ENCODE measurements around the gene TLCD3A. TPM values are rescaled to one million over a fixed set of nuclear protein-coding genes. Genes with fewer than 3 reads are reported as not detected.
A peak's percentile ranks its signal among the peaks of the same experiment; 100 is the strongest.

TLCD3A gene
- total RNA-seq (2011; cell fraction: chromatin; rRNA removed; ENCODE audit: low replicate concordance): 11.0 and 24.6 TPM in 2 replicates
- 20.4 and 25.5 TPM in 2 replicates for total RNA-seq (2011; cell fraction: nucleolus; rRNA removed)
- 20.2 and 23.2 TPM in 2 replicates for total RNA-seq (2011; cell fraction: nucleoplasm; rRNA removed)
- total RNA-seq (2014; rRNA removed): 7.9 and 10.8 TPM in 2 replicates
- total RNA-seq (2014; rRNA removed; fragmentation: Illumina TruSeq; extraction: Trizol): 5.6 and 6.5 TPM in 2 replicates
- total RNA-seq (2015; rRNA removed; fragmentation: Illumina TruSeq; extraction: Trizol): 6.9 and 7.1 TPM in 2 replicates
- total RNA-seq (2021): 8.7 and 9.3 TPM in 2 replicates
- 11.9 and 13.5 TPM in 2 replicates for polyA plus RNA-seq (2011; rRNA removed)
- 16.7 and 24.3 TPM in 2 replicates for polyA plus RNA-seq (2011; cell fraction: cytosol; rRNA removed)
- polyA plus RNA-seq (2011; cell fraction: nucleus; rRNA removed): 8.0 and 11.5 TPM in 2 replicates
- 9.3 and 10.4 TPM in 2 replicates for polyA plus RNA-seq (2012)
- polyA plus RNA-seq (2014; fragmentation: Illumina TruSeq; extraction: Trizol): 8.2 and 9.4 TPM in 2 replicates
- 1 to 10 TPM; 1.3 to 1.7 TPM for polyA plus RNA-seq (2014; fragmentation: Nextera tagmentation; extraction: Ambion mirVana)
- polyA plus RNA-seq (2014; rRNA removed): 7.3 and 9.4 TPM in 2 replicates
- 12.4 and 20.2 TPM in 2 replicates for polyA minus RNA-seq (2011; rRNA and poly(A)+ RNA removed)
- polyA minus RNA-seq (2011; cell fraction: cytosol; rRNA and poly(A)+ RNA removed): 10.1 and 10.3 TPM in 2 replicates
- polyA minus RNA-seq (2011; cell fraction: nucleus; rRNA and poly(A)+ RNA removed): 4.4 and 5.2 TPM in 2 replicates
- percentile 67 among the genes with signal in this experiment for Bru-seq, nascent RNA
- percentile 63 among the genes with signal in this experiment for BruChase-seq, experiment 1, labeled RNA remaining after a 2-hour chase
- BruChase-seq, experiment 2, labeled RNA remaining after a 6-hour chase: percentile 61 among the genes with signal in this experiment
- long read RNA-seq, experiment 1, transcript FAM57A-202 (5 exons, 2,412 nt): major isoform, 18 of 35 reads
- long read RNA-seq, experiment 1, partial matches to known transcripts: 4 of 35 reads
- long read RNA-seq, experiment 1, other reads (novel, unspliced or antisense): 11 of 35 reads
- long read RNA-seq, experiment 2, partial matches to known transcripts: 1 of 15 reads
- long read RNA-seq, experiment 2, other reads (novel, unspliced or antisense): 13 of 15 reads
- long read RNA-seq, experiment 3, transcript FAM57A-202 (5 exons, 2,412 nt): major isoform, 13 of 14 reads
- long read RNA-seq, experiment 3, partial matches to known transcripts: 0 of 14 reads
- long read RNA-seq, experiment 3, other reads (novel, unspliced or antisense): 1 of 14 reads

DNA sequence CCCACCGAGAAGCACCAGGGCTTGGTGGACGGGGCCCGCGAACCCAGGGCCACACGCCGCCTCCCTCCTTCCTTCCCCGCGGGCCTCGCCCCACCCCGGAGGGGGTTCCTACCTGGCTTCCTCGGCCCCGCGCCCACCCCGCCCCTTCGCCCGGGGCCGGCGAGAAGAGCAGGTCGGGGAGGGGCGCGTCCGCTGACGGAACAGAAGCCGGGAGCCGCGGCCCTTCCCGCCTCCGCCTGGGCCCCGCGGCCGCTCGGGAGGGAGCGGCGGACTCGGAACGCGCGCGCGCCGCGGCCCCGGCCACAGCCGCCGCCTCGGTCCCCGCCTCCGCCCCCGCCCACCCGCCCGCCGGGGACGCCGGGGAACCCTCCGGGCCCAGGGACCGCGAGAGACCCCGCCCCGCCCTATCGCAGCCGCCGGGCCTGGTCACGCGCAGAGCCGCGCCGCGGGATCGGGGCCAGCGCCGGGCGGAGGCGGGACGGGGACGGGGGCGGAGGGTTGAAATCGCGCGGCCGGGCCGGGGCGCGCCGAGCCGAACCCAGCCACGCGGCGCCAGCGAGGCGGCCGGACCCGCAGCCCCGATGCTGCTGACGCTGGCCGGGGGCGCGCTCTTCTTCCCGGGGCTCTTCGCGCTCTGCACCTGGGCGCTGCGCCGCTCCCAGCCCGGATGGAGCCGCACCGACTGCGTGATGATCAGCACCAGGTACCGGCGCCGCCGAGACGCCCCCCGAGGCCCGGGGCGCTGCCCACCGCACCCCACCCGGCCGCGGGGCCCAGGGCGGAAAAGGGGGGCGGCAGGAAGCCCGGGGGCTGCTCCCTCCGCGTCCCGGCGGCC lies at the start of gene TLCD3A:
TSS of gene TLCD3A (plus strand) at position 530 of the 835 bp plus-strand sequence. CDS start at position 582, 52 bp downstream.
- Histone ChIP-seq H4K20me1 (replicated peaks; ENCODE audit: control insufficient read depth, insufficient read depth, low read length) (no peaks in the 10 kb centered on the region), H2AFZ (ENCODE audit: low read depth, low read length) (peak within 1 kb of the TSS; percentile 76), H3K27ac (ENCODE audit: extremely low read depth, low read depth, low read length) (peak within 1 kb of the TSS; percentile 74), H3K9me3 (replicated peaks; ENCODE audit: control insufficient read depth, insufficient read depth, low read depth, low read length) (no peaks in the 10 kb centered on the region), H3K9ac (ENCODE audit: insufficient read depth in 1 of 2, low read depth in 2 of 2, low read length in 2 of 2) (peak within 1 kb of the TSS; percentile 69 to 91), H3K4me1 (replicated peaks in 1 of 2; ENCODE audit: control insufficient read depth in 2 of 2, insufficient read depth in 2 of 2, low read length in 2 of 2) (peaks cover 7 to 17% of the 10 kb centered on the region in 2 experiments; a peak in 4 of 5 replicates), H3K36me3 (ENCODE audit: control insufficient read depth, insufficient read depth, low read length) (peaks cover 20% of the 10 kb centered on the region; the same call in 2 of the 3 replicates), H3K79me2 (ENCODE audit: control insufficient read depth, insufficient read depth, low read length) (peaks cover 12% of the 10 kb centered on the region; the same call in 2 of the 3 replicates), H3K9me1 (ENCODE audit: control insufficient read depth, insufficient read depth, low read length) (no peaks in the 10 kb centered on the region), H3K27me3 (ENCODE audit: control insufficient read depth in 2 of 2, insufficient read depth in 2 of 2, low read length in 2 of 2) (no peaks in the 10 kb centered on the region), H3K4me2 (ENCODE audit: insufficient read depth, low read length) (peak within 1 kb of the TSS; percentile 85), H3K4me3 (peak within 1 kb of the TSS; percentile 61)
- ChIA-PET CTCF (ENCODE audit: low intra/inter-chr PET ratio) (no interaction called here), POLR2A (interaction anchor here (1.0 kb wide), 1 partner anchor 13 kb away, joined by 3 read pairs; no protein-coding TSS in a partner anchor)
- in situ Hi-C loops (cut with MboI): no loop called here
- ATAC-seq (peak; percentile 83), FAIRE-seq (no peak), DNase-seq (ENCODE audit: extremely low read depth in 1 of 4, low spot score in 3 of 4) (peak; percentile 69 to 86 (median 84))
- no TSS peak for BruUV-seq (replicated peaks)
- intact Hi-C loops (cut with micrococcal nuclease): no loop called here
- WGBS (ENCODE audit: insufficient coverage, low coverage, missing lambda C conversion rate): no CpG with 5 or more reads among the region's 126 CpGs
- TF ChIP-seq FOXM1 (IDR thresholded peaks at IDR 0.05; ENCODE audit: low read depth) (no peak), FOXM1 (CRISPR knock-in tag; IDR thresholded peaks at IDR 0.05; ENCODE audit: low read depth) (no peak), NONO (IDR thresholded peaks at IDR 0.05; ENCODE audit: low read depth in 2 of 2, low read length in 1 of 2) (peak in 1 of 2 experiments; percentile 38; a peak in 1 of 4 replicates), CXXC5 (CRISPR knock-in tag; IDR thresholded peaks at IDR 0.05) (peak; percentile 44; the same call in 1 of the 2 replicates), EP400 (IDR thresholded peaks at IDR 0.05) (no peak), ZBTB7A (IDR thresholded peaks at IDR 0.05; ENCODE audit: borderline replicate concordance, control insufficient read depth, low read depth, low read length) (peak; percentile 34; the same call in 1 of the 2 replicates), GABPA (tag; conservative IDR thresholded peaks at IDR 0.05; ENCODE audit: low read depth) (peak; percentile 35; the same call in 1 of the 2 replicates), NFIC (IDR thresholded peaks at IDR 0.05) (peak; percentile 10; the same call in 1 of the 2 replicates), ID3 (CRISPR knock-in tag; IDR thresholded peaks at IDR 0.05) (no peak), ID3 (tag; IDR thresholded peaks at IDR 0.05) (no peak), RB1 (IDR thresholded peaks at IDR 0.05; ENCODE audit: low read depth) (peak; percentile 30; the same call in 1 of the 2 replicates), POLR2G (IDR thresholded peaks at IDR 0.05; ENCODE audit: low read depth, low read length) (peak; percentile 73)
- TF ChIP-seq, protein P1, sequence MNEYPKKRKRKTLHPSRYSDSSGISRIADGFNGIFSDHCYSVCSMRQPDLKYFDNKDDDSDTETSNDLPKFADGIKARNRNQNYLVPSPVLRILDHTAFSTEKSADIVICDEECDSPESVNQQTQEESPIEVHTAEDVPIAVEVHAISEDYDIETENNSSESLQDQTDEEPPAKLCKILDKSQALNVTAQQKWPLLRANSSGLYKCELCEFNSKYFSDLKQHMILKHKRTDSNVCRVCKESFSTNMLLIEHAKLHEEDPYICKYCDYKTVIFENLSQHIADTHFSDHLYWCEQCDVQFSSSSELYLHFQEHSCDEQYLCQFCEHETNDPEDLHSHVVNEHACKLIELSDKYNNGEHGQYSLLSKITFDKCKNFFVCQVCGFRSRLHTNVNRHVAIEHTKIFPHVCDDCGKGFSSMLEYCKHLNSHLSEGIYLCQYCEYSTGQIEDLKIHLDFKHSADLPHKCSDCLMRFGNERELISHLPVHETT (CRISPR knock-in tag; conservative IDR thresholded peaks at IDR 0.05 in 1 of 2, IDR thresholded peaks at IDR 0.05 in 1 of 2): peak in 1 of 2 experiments; percentile 83; a peak in 2 of 4 replicates

All from K562 (cell line).